Astrocyte (in vitro differentiated cells and primary cell): Measurements from ENCODE around the gene PALLD. TPM values are rescaled to one million over a fixed set of nuclear protein-coding genes. Genes with fewer than 3 reads are reported as not detected.

Source experiments
- DNase-seq: peaks from one replicate; pipeline ENCODE4 v3.0.0-alpha.2; 2010; ENCODE audit warnings: low read depth
- FAIRE-seq: peaks from 2 replicates; lab custom pipeline; 2011; peaks lifted over from hg19 to GRCh38; lab: Jason Lieb, UNC
- H2AFZ ChIP-seq: 2 replicates; pipeline ENCODE4 v1.6.0; 2012; ENCODE audit warnings: low read depth, low read length, inconsistent platforms
- H3K27ac ChIP-seq: 2 replicates; pipeline ENCODE4 v1.5.1; 2011; ENCODE audit warnings: low read depth, low read length, inconsistent platforms
- H3K27me3 ChIP-seq: 2 replicates; pipeline ENCODE4 v1.6.0; 2011; ENCODE audit warnings: low read length, inconsistent platforms; ENCODE audit not compliant: insufficient read depth
- H3K36me3 ChIP-seq: 2 replicates; pipeline ENCODE4 v1.5.1; 2011; ENCODE audit warnings: low read length, inconsistent platforms; ENCODE audit not compliant: insufficient read depth
- H3K4me1 ChIP-seq: 2 replicates; pipeline ENCODE4 v1.5.1; 2011; ENCODE audit warnings: low read length, inconsistent platforms; ENCODE audit not compliant: insufficient read depth
- H3K4me2 ChIP-seq: 2 replicates; pipeline ENCODE4 v1.6.0; 2012; ENCODE audit warnings: low read length, inconsistent platforms
- H3K4me3 ChIP-seq: 2 replicates; pipeline ENCODE4 v1.5.1; 2011; ENCODE audit warnings: low read depth, mild to moderate bottlenecking, low read length, inconsistent platforms; ENCODE audit not compliant: insufficient read depth
- H3K79me2 ChIP-seq: 2 replicates; pipeline ENCODE4 v1.6.0; 2012; ENCODE audit warnings: mild to moderate bottlenecking, low read length, inconsistent platforms; ENCODE audit not compliant: insufficient read depth
- H3K9ac ChIP-seq: 2 replicates; pipeline ENCODE4 v1.6.0; 2012; ENCODE audit warnings: mild to moderate bottlenecking, low read length, inconsistent platforms
- H3K9me3 ChIP-seq: 2 replicates; pipeline ENCODE4 v1.5.1; 2012; ENCODE audit warnings: low read depth, mild to moderate bottlenecking, low read length, inconsistent platforms; ENCODE audit not compliant: insufficient read depth
- H4K20me1 ChIP-seq: 2 replicates; pipeline ENCODE4 v1.6.0; 2012; ENCODE audit warnings: low read length, inconsistent platforms; ENCODE audit not compliant: insufficient read depth
- H3K27ac Mint-ChIP-seq: one replicate; pipeline ENCODE4 v1.8.0; 2021; ENCODE audit warnings: mild to moderate bottlenecking, mixed read lengths; ENCODE audit not compliant: unreplicated experiment
- H3K27me3 Mint-ChIP-seq: one replicate; pipeline ENCODE4 v1.8.0; 2021; ENCODE audit warnings: low read depth, mixed read lengths; ENCODE audit not compliant: unreplicated experiment
- H3K36me3 Mint-ChIP-seq: one replicate; pipeline ENCODE4 v1.8.0; 2021; ENCODE audit warnings: low read depth, mixed read lengths; ENCODE audit not compliant: unreplicated experiment
- H3K4me1 Mint-ChIP-seq: one replicate; pipeline ENCODE4 v1.8.0; 2021; ENCODE audit warnings: low read depth, mixed read lengths; ENCODE audit not compliant: unreplicated experiment
- H3K4me3 Mint-ChIP-seq: one replicate; pipeline ENCODE4 v1.8.0; 2021; ENCODE audit warnings: mild to moderate bottlenecking, moderate library complexity, mixed read lengths; ENCODE audit not compliant: unreplicated experiment
- H3K9me3 Mint-ChIP-seq: one replicate; pipeline ENCODE4 v1.8.0; 2021; ENCODE audit warnings: mild to moderate bottlenecking, mixed read lengths; ENCODE audit not compliant: unreplicated experiment
- EZH2 ChIP-seq: IDR thresholded peaks from 2 replicates; pipeline ENCODE4 v1.6.1; 2012; ENCODE audit warnings: mild to moderate bottlenecking, low read length, inconsistent platforms; ENCODE audit not compliant: insufficient read depth
- total RNA-seq: library from RNA; stranded (reverse); gene quantifications from 2 replicates; pipeline ENCODE4 v1.2.1, GENCODE V29; 2021
- TF ChIP-seq, protein P1 (sequence below): IDR thresholded peaks from 2 replicates; pipeline ENCODE4 v1.5.1; 2011; ENCODE audit warnings: low read depth, mild to moderate bottlenecking, inconsistent platforms, low read length, moderate library complexity; ENCODE audit not compliant: insufficient read depth

The PALLD gene
- total RNA-seq, 1 donor from 2014 or later, result 498 TPM

DNA sequence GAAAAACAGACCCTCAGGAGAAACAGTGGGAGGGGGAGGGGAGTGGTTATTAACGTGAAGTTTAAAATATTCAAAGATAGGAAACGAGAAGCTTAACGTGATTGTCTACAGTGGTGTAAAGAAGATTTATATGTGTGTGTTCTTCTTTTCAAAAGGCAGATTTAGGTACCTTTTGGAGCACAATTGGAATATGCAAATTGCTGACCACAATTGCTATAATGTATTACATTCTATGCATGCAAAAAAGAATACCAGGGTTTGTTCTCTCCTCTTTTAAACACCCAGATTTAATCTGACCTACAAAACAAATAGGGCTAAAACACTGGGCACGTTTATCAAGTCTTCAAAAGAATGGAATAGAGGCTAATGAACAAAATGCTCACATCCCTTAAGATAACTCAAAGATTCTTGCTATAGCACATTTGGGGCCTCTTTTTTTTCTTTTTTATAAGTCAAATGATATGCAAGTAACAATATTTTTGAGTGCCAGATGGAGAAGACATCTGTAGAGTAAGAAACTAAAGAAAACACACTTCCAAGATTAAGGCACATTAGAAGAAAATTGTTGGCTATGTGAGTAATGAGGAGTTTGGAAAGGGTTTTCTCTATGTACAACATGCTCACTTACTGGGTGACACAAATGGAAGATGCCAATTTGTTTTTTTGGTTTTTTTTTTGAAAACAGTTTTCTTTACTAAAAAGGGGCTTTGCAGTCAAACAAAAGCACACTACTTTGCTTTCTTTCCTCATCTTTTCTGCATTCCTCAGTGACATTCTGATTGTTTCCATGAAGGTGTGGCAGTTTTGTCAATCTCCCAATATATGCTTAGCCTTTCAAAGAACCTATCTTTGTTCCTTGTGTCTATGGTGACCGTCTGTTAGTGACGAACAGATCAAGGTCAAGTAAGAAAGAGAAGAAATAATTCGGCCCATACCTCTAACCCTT, 240.3 kb downstream of the PALLD start:
- Mint-ChIP-seq H3K9me3 (no peaks in the 10 kb centered on the region), H3K36me3 (peaks cover 19% of the 10 kb centered on the region), H3K4me3 (peak overlapping the region; percentile 69), H3K4me1 (peaks cover 72% of the 10 kb centered on the region), H3K27me3 (no peaks in the 10 kb centered on the region), H3K27ac (peak overlapping the region; percentile 93)
- no peak for DNase-seq
- Histone ChIP-seq H3K27me3 (no peaks in the 10 kb centered on the region), H3K36me3 (no peaks in the 10 kb centered on the region), H3K9me3 (no peaks in the 10 kb centered on the region), H3K4me3 (no peak overlapping the region), H3K9ac (no peak overlapping the region), H3K4me1 (peaks cover 9% of the 10 kb centered on the region), H3K27ac (peak overlapping the region; percentile 29), H2AFZ (no peak overlapping the region), H4K20me1 (peaks cover 3% of the 10 kb centered on the region), H3K79me2 (peaks cover 3% of the 10 kb centered on the region), H3K4me2 (peak overlapping the region; percentile 17)
- peak; percentile 23 for FAIRE-seq
- no peak for TF ChIP-seq EZH2
- TF ChIP-seq, protein P1, sequence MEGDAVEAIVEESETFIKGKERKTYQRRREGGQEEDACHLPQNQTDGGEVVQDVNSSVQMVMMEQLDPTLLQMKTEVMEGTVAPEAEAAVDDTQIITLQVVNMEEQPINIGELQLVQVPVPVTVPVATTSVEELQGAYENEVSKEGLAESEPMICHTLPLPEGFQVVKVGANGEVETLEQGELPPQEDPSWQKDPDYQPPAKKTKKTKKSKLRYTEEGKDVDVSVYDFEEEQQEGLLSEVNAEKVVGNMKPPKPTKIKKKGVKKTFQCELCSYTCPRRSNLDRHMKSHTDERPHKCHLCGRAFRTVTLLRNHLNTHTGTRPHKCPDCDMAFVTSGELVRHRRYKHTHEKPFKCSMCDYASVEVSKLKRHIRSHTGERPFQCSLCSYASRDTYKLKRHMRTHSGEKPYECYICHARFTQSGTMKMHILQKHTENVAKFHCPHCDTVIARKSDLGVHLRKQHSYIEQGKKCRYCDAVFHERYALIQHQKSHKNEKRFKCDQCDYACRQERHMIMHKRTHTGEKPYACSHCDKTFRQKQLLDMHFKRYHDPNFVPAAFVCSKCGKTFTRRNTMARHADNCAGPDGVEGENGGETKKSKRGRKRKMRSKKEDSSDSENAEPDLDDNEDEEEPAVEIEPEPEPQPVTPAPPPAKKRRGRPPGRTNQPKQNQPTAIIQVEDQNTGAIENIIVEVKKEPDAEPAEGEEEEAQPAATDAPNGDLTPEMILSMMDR, result no peak

DNA sequence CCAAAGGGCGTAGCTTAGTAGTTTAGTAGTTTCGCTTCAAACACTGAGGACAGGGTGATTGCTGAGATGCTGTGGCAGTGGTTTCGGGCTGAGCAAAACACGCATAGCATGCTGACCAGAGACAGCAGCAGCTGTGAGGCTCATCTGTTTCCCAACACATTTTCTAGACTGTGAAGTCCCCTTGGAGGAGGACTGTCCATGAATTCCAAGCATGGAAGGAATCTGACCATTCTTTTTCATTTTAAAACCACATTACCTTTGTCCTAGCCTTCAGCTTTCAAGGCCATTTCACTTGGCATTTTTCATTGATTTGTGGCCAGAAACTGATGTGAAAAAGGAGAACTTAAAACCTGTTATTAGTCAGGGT, 240.9 kb downstream of the PALLD start:
- Mint-ChIP-seq H3K4me3 (peak overlapping the region; percentile 69), H3K4me1 (peaks cover 73% of the 10 kb centered on the region), H3K9me3 (no peaks in the 10 kb centered on the region), H3K36me3 (peaks cover 21% of the 10 kb centered on the region), H3K27ac (peak overlapping the region; percentile 93), H3K27me3 (no peaks in the 10 kb centered on the region)
- no peak for TF ChIP-seq EZH2
- TF ChIP-seq, protein P1, result no peak
- Histone ChIP-seq H3K4me2 (peak overlapping the region; percentile 17), H3K27ac (peak overlapping the region; percentile 29), H2AFZ (no peak overlapping the region), H3K4me3 (no peak overlapping the region), H3K9me3 (no peaks in the 10 kb centered on the region), H3K79me2 (no peaks in the 10 kb centered on the region), H3K4me1 (peaks cover 9% of the 10 kb centered on the region), H3K9ac (no peak overlapping the region), H3K27me3 (no peaks in the 10 kb centered on the region), H3K36me3 (no peaks in the 10 kb centered on the region), H4K20me1 (peaks cover 3% of the 10 kb centered on the region)
- no peak for FAIRE-seq
- DNase-seq, result peak; percentile 94

DNA sequence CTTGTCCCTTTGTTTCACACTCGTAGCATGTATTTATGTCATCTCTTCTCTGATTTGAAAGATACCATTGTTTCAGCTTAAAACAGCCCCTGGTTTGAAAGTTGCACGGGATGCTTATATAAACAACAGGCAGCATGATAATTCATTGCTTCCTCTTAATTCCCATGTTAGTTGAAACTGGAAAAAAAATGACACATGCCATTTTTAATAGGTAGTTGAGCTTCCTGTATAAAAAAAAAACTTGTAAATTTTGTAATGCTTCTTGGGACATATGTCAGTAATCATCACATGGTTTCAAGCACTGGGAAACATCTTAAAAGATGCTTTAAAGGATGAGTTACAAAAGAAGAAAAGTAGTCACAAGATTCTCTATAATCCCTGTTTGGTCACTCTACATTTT, 243.0 kb downstream of the PALLD start:
- Histone ChIP-seq H3K79me2 (no peaks in the 10 kb centered on the region), H3K9me3 (no peaks in the 10 kb centered on the region), H4K20me1 (peaks cover 6% of the 10 kb centered on the region), H3K36me3 (no peaks in the 10 kb centered on the region), H3K4me2 (no peak overlapping the region), H2AFZ (no peak overlapping the region), H3K9ac (no peak overlapping the region), H3K27ac (no peak overlapping the region), H3K4me3 (no peak overlapping the region), H3K4me1 (peaks cover 17% of the 10 kb centered on the region), H3K27me3 (no peaks in the 10 kb centered on the region)
- Mint-ChIP-seq H3K27me3 (no peaks in the 10 kb centered on the region), H3K9me3 (no peaks in the 10 kb centered on the region), H3K27ac (no peak overlapping the region), H3K4me1 (peaks cover 85% of the 10 kb centered on the region), H3K4me3 (no peak overlapping the region), H3K36me3 (peaks cover 32% of the 10 kb centered on the region)
- DNase-seq (no peak), FAIRE-seq (no peak)
- TF ChIP-seq, protein P1, result no peak
- no peak for TF ChIP-seq EZH2
